Peyer's patch (tissue), 4 donors: ENCODE measurements around the gene KAT2A.

Experiments used
- CTCF ChIP-seq, 6 experiments: fragments of 450-650 bp in 4 of 6; fragments of 200-600 bp in 2 of 6; sonication (generic) in 1 of 6; IDR thresholded peaks; one replicate each; pipeline ENCODE4 v1.5.1; 2017 to 2019; ENCODE audit warnings: antibody characterized with exemption in 6 of 6, mild to moderate bottlenecking in 3 of 6, moderate library complexity in 1 of 6
- POLR2A ChIP-seq, 2 donors: fragments of 450-650 bp; IDR thresholded peaks; one replicate each; pipeline ENCODE4 v1.5.1; 2017; ENCODE audit warnings: antibody characterized with exemption in 2 of 2, mild to moderate bottlenecking in 2 of 2, moderate library complexity in 2 of 2

GRCh38 chr17:42075789-42076188, 45.4 kb downstream of the KAT2A start:
- TF ChIP-seq CTCF (IDR thresholded peaks at IDR 0.05) (no peak), POLR2A (IDR thresholded peaks at IDR 0.05) (no peak)
